Erythroblast (primary cell): ENCODE data around the gene ZSWIM2.
A peak's percentile ranks its signal among the peaks of the same experiment; 100 is the strongest.
"Not testable (repeated sequence)": the region's sequence is repeated elsewhere in the genome, so short reads cannot be mapped to it uniquely, and the experiment has no call there.

Experiments used
- DNase-seq, 2 experiments: peaks; one replicate each; lab custom pipeline; 2025; lab: John Stamatoyannopoulos, UW
- GATA1 ChIP-seq: IDR thresholded peaks from 2 replicates; pipeline ENCODE4 v1.6.1; 2011; ENCODE audit warnings: low read depth, mild to moderate bottlenecking, control low read depth, low read length, moderate library complexity
- POLR2A ChIP-seq: IDR thresholded peaks from 2 replicates; pipeline ENCODE4 v1.6.1; 2011; ENCODE audit warnings: mild to moderate bottlenecking, low read length

Gene ZSWIM2, protein sequence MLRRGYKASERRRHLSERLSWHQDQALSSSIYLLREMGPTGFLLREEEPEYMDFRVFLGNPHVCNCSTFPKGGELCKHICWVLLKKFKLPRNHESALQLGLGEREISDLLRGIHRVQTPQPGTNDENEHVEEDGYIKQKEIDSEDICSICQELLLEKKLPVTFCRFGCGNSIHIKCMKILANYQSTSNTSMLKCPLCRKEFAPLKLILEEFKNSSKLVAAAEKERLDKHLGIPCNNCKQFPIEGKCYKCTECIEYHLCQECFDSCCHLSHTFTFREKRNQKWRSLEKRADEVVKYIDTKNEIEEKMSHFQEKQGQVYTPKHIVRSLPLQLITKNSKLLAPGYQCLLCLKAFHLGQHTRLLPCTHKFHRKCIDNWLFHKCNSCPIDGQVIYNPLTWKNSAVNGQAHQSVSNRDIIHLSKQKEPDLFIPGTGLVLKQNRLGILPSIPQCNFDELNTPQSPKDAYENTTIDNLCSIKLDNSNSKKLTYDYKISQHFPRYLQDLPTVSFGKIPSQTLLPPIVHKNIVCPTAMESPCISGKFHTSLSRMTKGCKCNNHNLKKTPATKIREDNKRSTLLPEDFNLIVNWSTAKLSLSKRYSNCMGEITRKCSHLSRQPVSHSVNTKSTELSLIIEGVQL

DNA sequence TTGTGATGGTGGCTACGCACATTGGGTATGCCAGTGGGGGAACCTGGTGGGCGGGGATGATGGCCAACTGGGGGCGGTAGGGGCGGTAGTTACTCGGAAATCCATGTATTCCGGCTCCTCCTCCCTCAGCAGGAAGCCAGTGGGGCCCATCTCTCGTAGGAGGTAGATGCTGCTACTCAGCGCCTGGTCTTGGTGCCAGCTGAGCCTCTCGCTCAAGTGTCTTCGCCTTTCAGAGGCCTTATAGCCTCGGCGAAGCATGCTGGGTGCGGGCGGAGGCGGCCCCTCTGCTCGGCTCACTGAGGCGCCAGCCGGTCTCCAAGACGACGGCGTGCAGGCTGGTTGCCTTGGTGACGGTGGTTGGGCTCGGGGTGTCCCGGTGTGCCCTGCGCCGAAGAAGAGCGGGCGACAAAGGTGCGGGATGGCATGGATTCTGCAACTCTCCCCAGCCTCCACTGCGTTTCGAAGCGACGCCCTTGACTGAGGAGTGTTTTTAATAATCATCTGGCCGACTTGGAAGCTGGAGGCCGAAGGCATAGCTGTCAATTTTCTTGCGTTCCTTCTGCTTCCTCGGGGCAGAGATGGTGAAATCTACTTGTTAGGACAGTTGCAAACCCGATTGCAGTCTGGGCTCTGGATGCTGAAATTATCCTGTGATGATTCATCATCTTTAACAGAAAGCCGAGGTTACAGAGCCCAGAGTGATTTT, at the start of gene ZSWIM2:
TSS of gene ZSWIM2 (minus strand) at position 298 of the 706 bp plus-strand sequence. CDS start at position 258, 40 bp downstream.
- TF ChIP-seq GATA1: no peak
- TF ChIP-seq POLR2A: no peak
- DNase-seq: peak; percentile 36 to 49

DNA sequence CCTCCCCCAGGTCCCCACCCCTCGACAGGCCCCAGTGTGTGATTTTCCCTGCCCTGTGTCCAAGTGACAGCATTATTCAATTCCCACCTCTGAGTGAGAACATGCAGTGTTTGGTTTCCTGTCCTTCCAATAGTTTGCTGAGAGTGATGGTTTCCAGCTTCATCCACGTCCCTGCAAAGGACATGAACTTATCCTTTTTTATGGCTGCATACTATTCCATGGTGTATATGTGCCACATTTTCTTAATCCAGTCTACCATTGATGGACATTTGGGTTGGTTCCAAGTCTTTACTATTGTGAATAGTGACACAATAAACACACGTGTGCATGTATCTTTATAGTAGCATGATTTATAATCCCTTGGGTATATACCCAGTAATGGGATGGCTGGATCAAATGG, 47.2 kb upstream of the ZSWIM2 start:
- DNase-seq: not testable (repeated sequence)

DNA sequence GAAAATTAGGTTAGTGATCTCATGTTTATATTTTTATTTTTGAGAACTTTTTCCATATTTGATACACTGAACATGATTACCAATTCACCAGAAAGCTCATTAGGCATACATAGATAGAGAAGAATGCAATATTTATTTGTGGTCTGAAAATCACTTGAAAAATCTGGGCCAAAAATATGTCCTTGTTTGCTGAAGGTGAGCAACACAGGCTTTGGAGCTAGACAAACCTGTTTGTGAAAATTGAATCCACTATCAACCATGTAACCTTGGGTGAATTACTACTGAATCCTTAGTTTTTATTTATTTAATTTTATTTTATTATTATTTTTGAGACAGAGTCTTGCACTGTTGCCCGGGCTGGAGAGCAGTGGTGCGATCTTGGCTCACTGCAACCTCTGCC, 46.5 kb upstream of the ZSWIM2 start:
- TF ChIP-seq GATA1 (no peak), POLR2A (no peak)
- DNase-seq: no peak

DNA sequence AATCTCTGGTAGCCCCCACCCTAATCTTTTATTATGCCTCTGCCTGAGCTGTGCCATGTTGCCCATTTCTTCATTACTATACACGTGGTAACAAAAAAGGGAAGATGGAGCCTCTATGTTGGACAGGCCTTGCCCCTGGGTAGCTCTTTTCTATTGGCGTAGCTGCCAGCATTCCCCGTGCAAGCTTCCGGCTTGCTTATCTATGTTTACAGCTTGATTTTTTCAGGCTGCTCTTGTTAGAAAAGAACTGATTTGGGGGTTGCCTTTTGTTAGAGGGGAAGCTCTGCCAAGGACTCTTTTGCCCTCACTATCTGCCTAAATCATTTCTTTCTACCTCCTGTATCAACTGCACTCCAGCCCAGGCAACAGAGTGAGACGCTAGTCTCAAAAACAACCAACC, 45.5 kb upstream of the ZSWIM2 start:
- TF ChIP-seq POLR2A: no peak
- TF ChIP-seq GATA1: no peak
- DNase-seq: peak in 1 of 2 experiments; percentile 21

DNA sequence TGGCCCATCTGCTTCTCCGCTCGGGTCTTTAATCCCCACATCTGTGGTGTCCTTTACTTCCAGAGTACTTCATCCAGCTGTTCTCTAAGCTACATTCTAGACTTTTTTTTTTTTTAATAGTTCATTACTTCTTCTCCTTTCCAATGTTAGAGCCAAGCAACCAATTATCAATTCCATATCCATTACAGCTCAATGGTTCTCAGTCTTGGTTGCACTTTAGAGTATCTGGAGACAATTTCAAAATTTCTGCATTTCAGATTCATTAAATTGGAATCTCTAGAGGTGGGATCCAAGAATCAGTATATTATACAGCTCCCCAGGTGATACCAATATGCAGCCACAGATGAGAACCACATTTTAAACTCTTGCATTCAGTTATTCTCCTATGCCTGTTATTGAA, 43.9 kb upstream of the ZSWIM2 start:
- no peak for DNase-seq
- no peak for TF ChIP-seq POLR2A
- no peak for TF ChIP-seq GATA1

DNA sequence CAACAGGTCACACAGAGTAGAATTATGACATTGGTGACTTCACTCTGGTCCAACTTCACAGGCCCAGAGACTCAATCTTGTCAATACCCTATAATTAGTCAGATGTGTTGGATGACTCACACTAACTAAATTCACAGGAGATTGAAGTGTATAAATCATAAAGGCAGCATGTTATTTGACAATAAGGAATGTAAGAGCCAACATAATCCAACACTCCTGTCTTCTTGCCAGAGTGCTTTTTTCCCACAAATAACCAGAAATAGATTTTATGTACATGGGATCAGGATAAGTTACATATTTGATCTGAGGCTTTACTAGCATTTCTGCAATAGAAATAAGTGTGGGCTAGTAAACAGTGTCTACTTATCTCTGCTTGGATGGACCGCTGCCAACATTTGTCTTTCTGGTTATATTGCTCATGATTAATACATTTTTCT, 42.2 kb upstream of the ZSWIM2 start:
- no peak for DNase-seq
- TF ChIP-seq GATA1 (no peak), POLR2A (no peak)

DNA sequence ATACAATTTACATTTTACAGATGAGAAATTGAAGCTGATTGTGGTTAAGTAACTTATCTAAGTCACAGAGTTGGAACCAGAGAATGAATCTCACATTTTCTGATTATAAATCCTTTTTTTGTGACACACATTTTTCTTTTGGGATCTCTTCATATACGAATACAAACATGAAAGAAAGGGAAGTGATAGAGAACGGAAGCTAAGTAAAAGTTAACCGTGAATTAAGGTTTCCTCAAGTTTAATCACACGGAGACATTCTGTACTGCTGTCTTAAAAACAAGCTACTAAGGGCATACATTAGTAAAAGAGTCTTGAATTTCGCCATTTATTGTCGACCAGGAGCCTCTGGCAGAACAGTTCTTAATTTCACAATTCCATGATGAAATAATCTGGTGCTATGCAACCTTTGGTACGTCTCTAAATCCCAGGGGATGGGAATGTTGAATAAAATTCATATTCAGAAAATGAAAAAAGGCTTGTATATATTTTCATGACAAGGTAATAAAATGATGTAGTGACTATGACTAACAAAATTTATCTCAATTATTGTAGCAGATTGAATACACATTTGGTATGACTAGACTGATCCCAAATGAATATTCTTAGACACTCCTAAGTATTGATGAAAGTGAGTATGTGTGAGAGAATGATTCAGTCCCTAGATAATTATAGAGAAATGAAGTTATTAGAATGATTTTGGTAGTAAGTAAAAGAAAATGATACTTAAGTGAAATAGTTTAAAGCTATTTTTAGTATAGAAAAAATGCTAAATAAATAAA, 40.3 kb upstream of the ZSWIM2 start:
- no peak for DNase-seq

DNA sequence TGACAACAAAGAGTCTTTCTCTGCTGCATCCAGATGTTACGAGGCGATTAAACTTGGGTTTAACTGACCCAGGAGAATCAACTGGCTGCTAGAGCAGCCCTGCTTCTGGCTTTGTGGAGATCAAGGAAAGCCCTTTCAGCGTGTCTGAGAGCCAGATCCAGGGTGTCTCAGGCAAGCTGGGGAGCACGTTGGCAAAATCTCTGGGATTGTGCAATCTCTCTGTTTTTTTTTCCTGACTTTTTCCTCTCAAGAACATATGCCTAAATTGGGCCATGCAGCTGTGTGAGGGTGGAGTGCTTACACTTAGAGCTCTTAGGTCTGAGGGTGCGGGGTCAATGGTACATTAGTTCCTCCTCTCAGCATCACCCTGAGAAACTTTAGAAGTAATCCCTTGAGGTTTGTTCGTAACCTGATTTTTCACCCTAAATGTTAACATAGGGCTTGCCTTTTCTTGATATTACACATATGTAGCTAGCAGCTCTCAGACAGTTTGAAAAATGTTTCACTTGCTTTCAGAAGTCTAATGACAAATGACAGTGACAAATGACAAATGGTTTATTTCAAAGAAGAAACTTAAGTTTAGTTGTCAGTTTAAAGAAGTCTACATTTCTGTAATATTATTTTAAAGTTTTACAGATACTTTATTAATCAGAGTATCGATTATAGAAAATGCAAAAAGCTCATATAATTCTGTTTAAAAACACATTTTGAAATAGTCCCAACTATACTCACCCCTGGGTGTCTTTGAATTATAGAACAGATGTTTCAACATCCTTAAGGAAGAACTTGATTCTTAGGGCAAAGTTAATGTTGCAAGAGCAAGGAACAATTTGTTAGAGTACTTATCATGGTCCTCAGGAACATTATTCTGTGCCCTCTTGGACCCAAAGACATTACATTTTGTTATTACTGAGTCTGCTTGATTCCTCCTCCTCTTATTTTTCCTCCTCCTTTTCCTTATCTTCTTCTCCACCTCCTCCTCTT, 38.4 kb upstream of the ZSWIM2 start:
- peak in 1 of 2 experiments; percentile 5 for DNase-seq
- TF ChIP-seq POLR2A (no peak), GATA1 (no peak)

More for the DNA sequence above, 40.3 kb upstream of the ZSWIM2 start:
- TF ChIP-seq POLR2A: no peak
- no peak for TF ChIP-seq GATA1

DNA sequence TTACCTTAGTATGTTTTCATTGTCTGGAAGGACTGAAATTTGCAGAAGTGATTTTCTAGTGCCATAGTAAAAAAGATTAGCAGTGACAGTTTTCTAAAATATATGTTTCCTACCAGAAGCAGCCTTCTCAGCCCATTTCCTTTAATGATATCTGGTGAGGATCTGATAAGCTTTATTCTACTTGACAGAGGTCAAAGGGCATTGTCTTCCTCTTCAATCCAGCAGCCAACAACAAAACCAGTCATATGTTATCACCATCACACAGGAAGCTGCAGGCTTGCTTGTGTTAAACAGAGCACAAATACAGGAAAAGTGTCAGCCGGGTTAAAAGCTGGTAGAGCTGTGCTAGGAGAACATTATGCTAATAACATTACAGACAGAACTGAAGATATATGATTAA, 35.6 kb upstream of the ZSWIM2 start:
- DNase-seq: no peak
- TF ChIP-seq GATA1 (no peak), POLR2A (no peak)

DNA sequence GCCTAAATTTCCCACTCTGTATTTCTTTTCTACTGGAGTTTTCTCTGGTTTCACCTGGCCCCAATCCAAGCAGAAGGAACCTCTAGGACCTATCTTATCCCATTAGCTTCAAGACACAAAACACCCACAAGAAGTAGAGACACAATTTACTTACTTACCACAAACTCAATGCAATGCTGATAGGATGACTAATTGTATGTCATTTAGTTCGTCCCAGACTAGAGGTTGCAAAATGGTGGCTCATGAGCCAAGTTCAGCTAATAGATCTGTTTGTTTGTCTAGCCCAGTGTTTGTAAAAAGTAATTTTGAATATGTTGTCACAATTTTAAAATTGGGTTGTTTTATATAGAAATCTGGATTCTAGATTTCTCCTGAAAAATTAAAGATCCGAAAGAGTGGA, 34.7 kb upstream of the ZSWIM2 start:
- DNase-seq: no peak
- TF ChIP-seq POLR2A (no peak), GATA1 (no peak)

DNA sequence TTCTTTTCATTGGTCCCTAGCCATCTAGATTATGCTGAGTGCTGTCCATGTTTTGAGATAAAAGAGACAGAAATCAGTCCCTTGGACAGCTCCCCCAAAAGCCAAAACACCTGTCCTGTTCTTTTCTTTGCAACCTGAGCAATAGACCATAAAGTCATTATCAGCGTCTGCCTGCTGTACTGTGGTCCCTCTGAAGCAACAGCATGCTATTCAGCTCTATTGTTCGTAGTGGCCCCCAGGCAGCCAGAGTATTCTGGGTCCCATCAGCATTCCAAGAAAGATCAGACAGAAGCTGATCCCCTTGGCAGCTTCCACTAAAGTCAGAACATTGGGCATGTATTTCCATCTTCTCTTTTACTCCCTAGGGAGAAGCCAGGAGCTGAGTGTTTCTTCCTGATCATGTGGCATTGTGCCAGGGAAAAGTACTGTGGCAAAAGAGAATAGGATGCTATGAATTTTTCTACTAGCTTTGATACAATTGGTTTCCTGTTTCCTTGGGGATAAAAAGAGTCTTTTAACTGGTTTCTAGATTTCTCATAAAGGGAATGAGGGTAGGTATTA, 33.6 kb upstream of the ZSWIM2 start:
- TF ChIP-seq GATA1 (no peak), POLR2A (no peak)
- DNase-seq: no peak

DNA sequence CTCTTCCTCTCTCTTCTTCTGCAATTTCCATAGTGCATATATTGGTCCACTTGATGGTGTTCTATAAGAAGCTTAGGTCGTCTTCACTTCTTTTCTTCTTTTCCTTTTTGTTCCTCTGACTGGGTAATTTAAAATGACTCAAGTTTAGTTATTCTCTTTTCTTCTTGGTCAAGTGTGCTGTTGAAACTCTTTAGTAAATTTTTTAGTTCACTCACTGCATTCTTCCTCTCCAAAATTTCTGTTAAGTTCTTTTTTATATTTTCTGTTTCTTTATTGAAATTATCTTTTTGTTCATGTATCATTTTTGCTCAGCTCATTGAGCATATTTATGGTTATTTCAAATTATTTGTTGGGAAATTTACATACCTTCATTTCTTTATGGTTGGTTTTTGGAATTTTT, 32.7 kb upstream of the ZSWIM2 start:
- TF ChIP-seq POLR2A (no peak), GATA1 (no peak)

DNA sequence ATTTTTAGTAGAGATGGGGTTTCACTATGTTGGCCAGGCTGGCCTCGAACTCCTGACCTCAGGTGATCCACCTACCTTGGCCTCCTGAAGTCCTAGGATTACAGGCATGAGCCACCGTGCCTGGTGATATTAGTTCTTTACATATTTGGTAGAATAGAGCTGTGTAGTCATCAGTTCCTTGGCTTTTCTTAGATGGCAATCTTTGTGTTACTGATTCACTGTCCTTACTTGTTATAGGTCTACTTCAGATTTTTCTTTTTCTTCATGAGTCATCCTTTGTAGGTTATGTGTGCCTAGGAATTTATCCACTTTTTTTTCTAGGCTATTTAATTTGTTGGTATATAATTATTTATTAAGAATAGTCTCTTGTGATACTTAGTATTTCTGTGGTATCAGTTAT, 30.3 kb upstream of the ZSWIM2 start:
- DNase-seq: no peak
- TF ChIP-seq GATA1 (no peak), POLR2A (no peak)

More for the DNA sequence above, 32.7 kb upstream of the ZSWIM2 start:
- no peak for DNase-seq
